GM20431 (cell line): ENCODE results near the gene OR13C8.
"Not testable (repeated sequence)": the region's sequence is repeated elsewhere in the genome, so short reads cannot be mapped to it uniquely, and the experiment has no call there.

Source experiments
- in situ Hi-C: fragments of 300-500 bp; cut with MseI, MboI; formaldehyde crosslinking; loops from one replicate; pipeline ENCODE4 v1.15.0; 2020; ENCODE audit warnings: low sequenced_read_pairs; ENCODE audit not compliant: unreplicated experiment

Gene OR13C8, protein sequence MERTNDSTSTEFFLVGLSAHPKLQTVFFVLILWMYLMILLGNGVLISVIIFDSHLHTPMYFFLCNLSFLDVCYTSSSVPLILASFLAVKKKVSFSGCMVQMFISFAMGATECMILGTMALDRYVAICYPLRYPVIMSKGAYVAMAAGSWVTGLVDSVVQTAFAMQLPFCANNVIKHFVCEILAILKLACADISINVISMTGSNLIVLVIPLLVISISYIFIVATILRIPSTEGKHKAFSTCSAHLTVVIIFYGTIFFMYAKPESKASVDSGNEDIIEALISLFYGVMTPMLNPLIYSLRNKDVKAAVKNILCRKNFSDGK

DNA sequence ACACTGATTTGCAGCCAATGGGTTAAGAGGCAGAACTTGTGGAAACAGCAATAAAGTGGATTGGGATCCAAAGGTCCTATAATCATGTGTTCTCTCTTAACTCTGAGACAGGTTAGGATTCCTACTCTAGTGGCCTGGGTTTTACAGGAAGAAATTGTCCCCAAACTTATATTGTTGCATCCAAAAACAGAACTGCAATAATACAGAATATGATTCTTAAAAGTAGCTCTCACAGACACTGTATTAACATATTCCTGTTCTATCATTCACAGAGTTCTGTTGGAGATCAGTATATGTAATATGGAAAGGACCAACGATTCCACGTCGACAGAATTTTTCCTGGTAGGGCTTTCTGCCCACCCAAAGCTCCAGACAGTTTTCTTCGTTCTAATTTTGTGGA, at the start of gene OR13C8:
OR13C8 (plus strand) TSS at position 301 of the 400 bp plus-strand sequence; CDS start at position 301, 0 bp downstream.
- in situ Hi-C loops = no loop called here

DNA sequence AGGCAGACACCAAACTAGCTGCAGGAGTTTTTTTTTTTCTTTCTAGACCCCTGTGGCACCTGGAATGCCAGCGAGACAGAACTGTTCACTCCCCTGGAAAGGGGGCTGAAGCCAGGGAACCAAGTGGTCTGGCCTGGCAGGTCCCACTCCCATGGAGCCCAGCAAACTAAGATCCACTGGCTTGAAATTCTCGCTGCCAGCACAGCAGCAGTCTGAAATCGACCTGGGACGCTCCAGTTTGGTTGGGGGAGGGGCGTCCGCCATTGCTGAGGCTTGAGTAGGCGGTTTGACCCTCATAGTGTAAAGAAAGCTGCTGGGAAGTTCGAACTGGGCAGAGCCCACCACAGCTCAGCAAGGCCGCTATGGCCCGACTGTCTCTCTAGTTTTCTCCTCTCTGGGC, 48.7 kb upstream of the OR13C8 start:
- in situ Hi-C loops = not testable (repeated sequence)

GRCh38 chr9:104527109-104527508, 41.9 kb upstream of the OR13C8 start, which contains the start of gene OR13C4:
Gene OR13C4, minus strand, starts transcription at chr9:104527209. Its CDS starts 0 bp downstream, at chr9:104527209.
- in situ Hi-C loops = no loop called here

- in situ Hi-C loops = no loop called here
These were observed 32.2 kb upstream of the OR13C8 start, which contains the start of gene OR13C3 for GRCh38 chr9:104536756-104537155. Gene OR13C3, minus strand, starts transcription at chr9:104536856. Its CDS starts 133 bp downstream, at chr9:104536723.

- in situ Hi-C loops = no loop called here
These were observed 29.7 kb upstream of the OR13C8 start for GRCh38 chr9:104539275-104539674.

GRCh38 chr9:104544644-104545043, 24.3 kb upstream of the OR13C8 start:
- in situ Hi-C loops = no loop called here

DNA sequence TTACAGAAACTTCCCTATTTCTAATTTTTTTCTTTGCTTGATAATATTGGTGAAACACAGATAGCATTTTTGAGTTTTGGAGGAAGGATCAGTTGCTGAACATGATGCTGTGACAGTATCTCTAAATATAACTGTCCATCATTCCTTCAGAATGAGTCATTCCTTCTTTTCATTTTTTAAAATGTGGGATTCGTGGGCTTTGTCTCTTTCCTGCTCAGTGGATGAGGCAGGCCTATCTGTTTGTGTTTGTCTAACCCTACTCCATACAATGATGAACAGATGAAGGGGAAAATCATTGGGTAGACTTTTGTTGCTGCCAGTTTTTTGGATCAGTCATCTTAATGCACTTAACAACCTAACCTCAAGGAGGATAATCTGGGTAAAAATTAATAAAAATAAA, 15.7 kb upstream of the OR13C8 start:
- in situ Hi-C loops = no loop called here

GRCh38 chr9:104555521-104555920, 13.4 kb upstream of the OR13C8 start:
- in situ Hi-C loops = no loop called here

- in situ Hi-C loops = no loop called here
These were observed 11.9 kb upstream of the OR13C8 start for GRCh38 chr9:104556830-104557634.

DNA sequence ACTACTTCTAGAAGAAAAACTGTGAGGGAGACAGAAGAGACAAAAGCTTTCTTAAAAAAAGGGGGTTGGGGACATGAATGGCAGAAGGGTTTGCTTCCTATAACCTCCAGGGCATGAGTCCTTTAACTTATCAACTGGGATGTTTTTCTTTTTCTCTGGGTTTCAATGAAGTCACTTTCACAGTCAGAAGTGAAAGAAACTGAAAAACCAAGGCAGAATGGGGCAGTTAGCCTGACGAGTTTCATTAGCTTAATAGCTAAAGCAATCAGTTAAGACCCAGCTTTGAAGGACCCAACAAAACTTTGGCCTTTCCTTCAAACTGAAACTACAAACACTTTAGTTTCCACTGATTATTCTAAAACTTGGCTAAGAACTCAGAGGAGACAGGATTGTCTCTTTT, 4.6 kb upstream of the OR13C8 start:
- in situ Hi-C loops = no loop called here

GRCh38 chr9:104572612-104573011, 3.6 kb downstream of the OR13C8 start:
- in situ Hi-C loops = no loop called here

DNA sequence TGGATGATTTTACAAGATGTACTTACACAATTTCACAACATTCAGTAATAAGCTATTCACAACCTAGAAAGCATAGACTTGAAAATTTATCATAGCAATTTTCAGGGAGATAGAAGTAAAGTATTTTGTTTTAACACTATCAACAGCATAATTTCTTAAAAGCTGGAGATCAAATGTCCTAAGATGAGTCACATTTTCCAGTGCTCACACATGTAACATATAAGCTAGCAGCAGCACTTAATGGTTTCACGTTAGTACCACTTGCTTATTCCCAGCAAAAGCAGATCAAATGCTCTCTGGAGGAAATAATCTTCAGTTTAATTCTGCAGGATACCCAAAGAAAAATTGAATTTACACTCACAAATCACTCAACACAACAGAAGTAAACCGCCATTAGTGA, 6.5 kb downstream of the OR13C8 start:
- in situ Hi-C loops = no loop called here

- in situ Hi-C loops = no loop called here
These were observed 8.3 kb downstream of the OR13C8 start for GRCh38 chr9:104577263-104577662.

- in situ Hi-C loops = no loop called here
These were observed 11.6 kb downstream of the OR13C8 start for GRCh38 chr9:104580562-104580961.

- in situ Hi-C loops = no loop called here
These were observed 17.7 kb downstream of the OR13C8 start for GRCh38 chr9:104586496-104587180.

DNA sequence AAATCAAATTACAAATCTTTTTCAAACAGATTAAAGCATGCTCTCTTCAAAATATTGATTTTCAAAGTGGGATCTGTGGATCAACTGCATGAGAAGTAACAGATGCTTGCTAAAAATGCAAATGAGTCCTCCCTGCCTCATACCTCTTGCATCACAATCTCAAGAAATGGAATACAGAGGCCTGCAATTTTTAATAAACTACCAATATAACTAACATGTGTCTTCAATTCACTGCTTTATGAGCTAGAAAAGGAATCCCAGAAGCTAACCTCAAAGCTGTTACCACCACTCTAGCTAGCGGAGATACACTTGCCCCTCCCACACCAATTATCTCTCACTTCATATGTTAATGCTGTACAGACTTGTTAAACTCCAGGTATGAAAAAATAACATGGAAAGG, 20.7 kb downstream of the OR13C8 start:
- in situ Hi-C loops = no loop called here

GRCh38 chr9:104598749-104599148, 29.8 kb downstream of the OR13C8 start:
- in situ Hi-C loops = not testable (repeated sequence)

- in situ Hi-C loops = not testable (repeated sequence)
These were observed 30.3 kb downstream of the OR13C8 start, which contains the start of gene OR13C5 for GRCh38 chr9:104599313-104599712. Gene OR13C5, minus strand, starts transcription at chr9:104599413. Its CDS starts 0 bp downstream, at chr9:104599413.

DNA sequence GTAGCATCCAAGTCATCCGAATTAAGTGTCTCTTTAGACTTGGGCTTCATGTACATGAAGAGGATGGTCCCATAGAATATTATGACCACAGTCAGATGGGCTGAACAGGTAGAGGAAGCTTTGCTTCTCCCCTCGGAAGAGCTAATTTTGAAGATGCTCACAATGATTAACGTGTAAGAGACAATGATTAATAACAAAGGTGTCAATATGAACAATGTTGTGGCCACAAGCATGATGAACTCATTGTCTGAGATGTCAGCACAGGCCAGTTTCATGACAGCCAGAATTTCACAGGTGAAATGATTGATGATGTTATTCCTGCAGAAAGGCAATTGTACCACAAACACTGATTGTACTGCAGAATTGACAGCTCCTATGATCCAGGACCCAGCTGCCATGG, 35.8 kb downstream of the OR13C8 start:
- in situ Hi-C loops = no loop called here

DNA sequence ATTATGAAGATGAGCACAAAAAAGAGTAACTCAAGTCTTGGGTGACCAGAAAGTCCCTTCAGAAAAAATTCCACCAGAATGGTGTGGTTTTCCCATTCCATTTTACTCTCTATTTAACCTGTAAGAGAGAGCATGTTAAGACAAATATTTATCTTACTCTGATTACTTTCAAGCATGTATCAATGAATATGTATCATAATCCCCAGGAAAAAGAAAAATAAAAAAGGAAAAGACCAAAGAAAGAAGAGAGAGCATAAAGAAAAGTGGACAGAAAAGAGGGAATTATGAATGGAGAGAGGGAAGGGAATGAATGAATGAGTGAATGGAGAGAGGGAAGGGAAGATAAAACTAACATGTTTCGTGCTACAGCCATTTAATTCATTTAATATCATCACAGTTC, 36.6 kb downstream of the OR13C8 start, which contains the start of gene OR13C2:
OR13C2 (minus strand) TSS at position 101 of the 400 bp plus-strand sequence; CDS start at position 101, 0 bp downstream.
- in situ Hi-C loops = not testable (repeated sequence)
